SW480 (cell line): ENCODE measurements around the gene CDC14C.
"Not testable (repeated sequence)": the region's sequence is repeated elsewhere in the genome, so short reads cannot be mapped to it uniquely, and the experiment has no call there.

Source experiments
- DNase-seq: peaks from one replicate; pipeline ENCODE4 v3.0.0-alpha.2; 2016; ENCODE audit warnings: low spot score

Gene CDC14C

DNA sequence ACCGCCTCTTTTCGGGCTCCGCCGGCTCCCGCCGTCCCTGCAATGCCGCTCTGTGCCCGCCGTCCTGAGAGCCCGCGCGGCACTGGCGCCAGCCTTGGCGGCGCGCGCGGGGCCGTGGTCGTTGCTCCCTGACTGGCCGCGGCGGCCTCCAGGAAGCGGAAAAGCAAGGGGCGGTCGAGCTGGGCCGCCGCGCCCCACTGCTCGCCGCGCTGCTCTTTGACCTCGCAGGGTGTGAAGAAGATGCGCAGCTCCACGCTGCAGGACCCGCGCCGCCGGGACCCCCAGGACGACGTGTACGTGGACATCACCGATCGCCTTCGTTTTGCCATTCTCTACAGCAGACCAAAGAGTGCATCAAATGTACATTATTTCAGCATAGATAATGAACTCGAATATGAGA is at the start of gene CDC14C:
Gene CDC14C (plus strand): TSS at position 115 of the 400 bp plus-strand sequence. CDS start 126 bp downstream, at position 241.
- no peak for DNase-seq

DNA sequence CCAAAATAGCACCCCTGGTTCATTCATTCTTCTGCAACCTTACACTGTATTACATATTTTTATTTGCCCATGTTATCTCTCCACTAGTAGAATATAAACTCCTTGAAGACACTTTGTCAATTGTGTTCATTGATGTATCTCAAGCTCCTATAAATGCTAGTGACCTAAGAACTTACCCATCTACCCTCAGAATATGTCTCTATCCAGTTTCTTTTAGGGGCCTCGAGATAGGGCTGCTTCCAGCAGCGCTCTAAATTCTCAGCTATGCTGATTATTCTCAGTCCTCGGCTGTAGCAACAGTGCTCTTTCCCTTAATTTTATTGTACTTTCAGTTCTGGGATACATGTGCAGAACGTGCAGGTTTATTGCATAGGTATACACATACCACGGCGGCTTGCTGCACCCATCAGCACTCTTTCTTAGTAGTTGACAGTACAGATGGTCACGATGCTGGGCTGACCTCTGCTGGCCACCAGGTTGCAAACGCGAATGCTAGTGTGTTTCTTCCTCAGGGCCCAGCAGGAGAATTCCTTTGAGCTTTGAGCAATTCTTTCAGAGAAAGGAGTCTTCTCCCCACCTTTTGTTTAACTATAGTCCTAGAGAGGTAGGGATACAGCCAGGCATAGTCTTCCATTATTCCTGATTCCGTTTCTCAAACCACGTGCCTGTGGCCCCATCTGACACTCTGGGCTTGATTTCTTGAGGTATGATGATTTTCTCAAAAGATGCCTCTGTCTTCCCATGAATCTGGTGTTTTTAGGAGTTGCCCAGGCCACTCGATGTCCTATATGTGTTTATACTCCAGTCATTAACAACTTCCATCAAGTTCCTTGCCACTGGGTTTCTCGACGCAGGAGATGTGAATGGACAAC is 49.1 kb upstream of the CDC14C start:
- DNase-seq, result peak; percentile 77

DNA sequence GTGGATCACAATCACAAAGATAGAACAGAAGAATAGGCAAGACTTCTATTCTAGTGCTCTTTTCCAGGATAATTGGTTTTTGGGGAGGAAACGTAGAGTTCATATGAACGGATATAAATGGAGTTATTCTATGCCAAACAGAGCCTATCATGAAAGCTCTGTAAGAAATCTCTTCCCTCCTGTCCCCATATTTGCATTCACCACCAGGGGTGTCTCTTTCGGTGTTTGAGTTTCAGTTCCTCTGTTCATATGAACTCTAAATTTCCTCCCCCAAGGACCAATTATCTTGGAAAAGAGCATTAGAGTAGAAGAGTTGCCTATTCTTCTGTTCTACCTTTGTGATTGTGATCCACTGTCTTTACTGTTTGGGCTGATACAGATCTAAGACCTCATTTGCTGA is 48.3 kb upstream of the CDC14C start:
- DNase-seq, result no peak

DNA sequence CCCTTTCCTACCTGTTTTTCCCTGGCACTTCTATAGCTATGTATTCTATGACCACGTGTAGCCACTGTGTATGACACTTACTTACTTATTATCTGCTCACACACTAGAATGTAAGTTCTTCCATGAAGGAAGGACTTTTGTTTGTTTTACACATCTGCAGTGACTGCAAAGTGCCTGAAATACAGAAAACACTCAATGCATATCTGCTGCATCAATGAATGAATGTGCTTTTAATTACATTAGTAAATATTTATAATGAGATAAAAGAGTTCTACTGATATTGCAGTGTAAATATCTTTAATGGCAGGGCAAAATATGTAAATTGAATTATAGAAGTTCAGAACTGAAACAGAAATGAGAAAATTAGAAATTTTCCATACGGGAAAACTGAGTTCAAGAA is 43.5 kb upstream of the CDC14C start:
- no peak for DNase-seq

DNA sequence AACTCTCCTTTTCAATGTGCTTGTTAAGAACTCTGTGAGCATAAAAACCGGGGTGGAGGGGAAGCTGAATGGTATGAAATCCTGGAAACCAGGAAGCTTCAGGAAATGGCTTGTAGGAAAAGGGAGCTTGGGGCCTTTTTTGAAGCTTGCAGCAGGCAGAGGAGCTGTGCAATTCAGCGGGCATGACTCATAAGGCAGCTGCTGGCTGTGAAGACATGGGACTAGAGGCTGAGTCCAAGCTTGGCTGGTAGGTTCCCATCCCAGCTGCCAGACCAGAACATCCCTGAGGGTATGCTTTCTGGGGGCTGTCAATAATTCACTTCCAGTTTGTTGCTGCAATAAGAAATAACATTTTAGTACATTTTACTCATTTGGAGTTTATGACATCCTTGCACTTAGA is 36.8 kb upstream of the CDC14C start:
- DNase-seq, result no peak

DNA sequence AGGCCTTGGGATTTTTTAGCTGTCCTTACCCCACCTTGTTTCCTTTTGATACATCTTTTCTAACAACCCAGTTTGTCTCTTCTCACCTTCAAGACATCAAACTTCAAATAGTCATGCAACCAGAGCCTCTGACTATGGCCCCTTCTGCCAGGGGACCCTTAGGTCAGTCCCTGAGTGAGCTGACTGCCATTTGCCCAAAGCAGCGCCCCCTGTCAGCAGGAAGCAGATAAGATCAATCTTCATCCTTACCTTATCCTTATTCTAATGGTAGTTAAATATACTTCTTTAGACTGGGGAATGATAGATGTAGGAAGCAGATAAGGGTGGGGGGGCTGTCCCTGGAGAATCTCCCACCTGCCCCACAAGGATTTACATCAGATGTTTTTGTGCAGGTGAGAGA is 29.8 kb upstream of the CDC14C start:
- DNase-seq, result no peak

DNA sequence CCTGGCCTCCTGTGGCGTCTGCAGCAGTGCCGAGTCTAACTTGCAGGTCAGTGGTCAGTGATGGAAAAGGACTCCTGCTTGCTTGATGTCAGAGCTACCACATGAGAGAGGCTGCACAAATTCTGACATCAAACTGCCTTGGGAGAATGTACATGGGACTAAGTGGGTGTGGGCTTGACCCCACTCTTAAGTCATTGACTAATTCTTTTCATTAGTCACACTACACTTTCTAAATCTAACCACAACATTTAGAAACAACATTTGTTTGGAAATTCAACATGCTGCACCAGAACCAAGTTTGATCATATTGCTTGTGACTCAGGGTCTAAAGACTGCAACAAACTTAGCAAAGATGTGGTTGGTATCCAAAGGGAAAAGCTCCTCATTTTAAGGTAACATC is 24.4 kb upstream of the CDC14C start:
- no peak for DNase-seq

DNA sequence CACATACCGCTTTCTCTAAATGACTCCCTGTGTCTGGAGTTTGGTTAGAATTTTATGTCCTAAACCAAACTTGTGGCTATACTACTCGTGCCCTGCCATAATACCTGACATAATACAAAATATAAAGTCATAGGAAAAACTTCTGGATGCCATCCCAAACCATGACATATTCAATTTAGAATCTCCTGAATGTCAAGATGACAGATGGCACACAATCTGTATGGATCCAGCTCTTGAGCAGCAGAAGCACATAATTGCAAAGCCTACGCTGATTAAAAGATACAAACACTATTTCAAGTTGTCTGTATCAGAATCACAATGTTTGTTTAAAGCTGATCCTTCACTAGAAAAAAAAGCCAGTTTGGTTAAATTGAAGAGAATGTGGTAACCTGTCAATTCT is 22.4 kb upstream of the CDC14C start:
- no peak for DNase-seq

DNA sequence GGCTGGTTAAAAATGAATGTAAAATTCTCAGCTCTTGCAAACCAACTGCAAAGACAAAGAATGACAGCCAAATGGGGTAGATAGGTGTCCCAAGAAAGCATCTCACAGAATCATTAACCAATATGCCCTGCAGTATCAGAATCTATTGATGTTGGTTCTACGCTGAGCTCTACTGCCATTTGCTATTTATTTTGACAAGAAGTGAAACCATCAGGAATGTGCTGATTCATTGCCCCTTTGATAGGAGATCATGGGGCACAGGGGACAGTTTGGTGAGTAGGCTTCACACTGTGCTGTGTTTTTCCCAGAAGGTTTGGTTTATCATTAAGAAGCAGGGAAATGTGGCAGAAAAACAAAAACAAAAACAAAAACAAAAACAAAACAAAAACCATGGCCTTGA is 19.4 kb upstream of the CDC14C start:
- peak; percentile 25 for DNase-seq

DNA sequence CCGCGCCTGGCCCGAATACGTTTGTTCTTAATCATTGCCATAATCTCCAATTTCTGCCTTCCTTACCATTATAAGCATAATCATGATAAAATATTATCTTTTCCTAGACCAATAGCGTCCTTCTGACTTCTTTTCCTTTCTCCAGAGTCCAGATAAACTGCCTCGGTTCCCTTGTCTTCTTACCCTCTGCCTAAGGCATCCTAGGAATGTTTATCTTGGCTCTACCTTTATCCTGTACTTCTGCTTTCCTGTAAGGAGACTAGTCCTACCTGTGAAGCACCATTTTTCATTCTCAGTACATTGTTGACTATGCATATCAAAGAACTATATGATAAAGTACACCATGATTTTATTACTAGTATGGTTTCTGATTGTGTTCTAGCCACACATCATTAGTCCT is 18.7 kb upstream of the CDC14C start:
- DNase-seq, result not testable (repeated sequence)

DNA sequence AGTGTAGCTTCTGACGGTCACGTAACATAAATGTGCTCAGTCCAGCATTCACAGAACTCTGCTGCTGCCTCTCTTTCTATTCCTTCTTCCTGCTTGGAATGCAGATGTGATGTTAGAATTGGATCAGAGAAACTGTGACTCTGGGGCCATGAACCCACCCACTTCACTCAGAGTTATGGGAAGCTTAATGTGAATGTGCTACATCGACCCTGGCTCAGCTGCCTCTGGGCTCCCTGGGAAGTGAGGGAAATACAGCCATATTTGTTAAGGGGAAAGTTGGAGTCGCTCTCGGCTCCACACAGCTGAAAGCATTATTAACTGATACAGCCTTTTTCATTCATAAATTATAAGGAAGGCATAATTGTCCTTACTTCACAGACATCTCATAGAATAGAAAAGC is 14.5 kb upstream of the CDC14C start:
- not testable (repeated sequence) for DNase-seq

DNA sequence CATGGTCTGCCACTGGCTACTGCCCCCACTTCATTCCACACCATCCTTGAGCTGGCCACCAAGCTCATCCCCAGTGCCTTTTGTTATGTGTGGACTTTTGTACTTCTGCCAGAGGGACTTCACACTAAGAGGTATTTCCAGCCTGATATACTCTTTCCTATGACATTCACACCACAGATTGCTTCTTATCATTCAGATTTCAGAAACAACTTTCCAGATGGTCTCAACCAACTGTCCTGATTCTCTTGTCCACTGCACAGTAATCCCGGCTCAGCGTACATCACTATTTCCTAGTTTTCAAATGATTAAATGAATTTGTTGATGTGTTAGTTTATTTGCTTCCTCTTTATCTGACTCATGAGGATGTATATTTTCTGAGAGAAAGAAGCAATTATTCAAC is 7.1 kb downstream of the CDC14C start:
- no peak for DNase-seq

DNA sequence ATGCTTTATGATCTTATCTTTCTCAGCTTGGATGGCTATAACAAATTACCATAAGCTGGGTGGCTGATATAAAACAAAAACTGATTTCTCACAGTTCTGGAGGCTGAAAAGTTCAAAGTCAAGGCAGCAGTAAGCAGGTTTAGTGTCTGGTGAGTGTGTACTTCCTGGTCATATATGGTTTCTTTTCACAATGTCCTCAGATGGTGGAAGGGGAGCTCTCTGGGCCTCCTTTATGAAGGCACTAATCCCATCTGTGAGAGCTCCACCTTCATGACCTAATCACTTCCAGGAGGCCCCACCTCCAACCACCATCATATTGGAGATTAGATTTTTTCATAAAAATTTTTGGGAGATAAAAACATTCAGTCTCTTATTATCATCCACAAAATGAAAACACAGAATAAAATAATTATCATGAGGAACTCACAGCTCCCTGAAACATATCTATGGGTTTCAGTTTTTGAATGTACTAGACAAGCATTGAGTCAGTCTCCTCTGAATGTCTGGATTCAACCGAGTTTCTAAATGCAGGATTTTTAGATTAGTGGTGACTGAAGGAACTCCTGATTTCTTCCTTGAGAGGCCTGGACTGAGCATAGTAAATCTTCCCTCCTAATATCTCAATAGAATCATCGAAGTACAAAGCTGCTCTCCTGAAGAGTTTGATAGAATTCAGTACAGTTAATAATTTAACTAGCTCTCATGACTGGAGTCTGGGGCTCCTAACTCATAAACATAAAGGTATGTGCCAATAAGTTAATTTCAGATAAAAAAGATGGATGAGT is 8.0 kb downstream of the CDC14C start:
- DNase-seq, result no peak

DNA sequence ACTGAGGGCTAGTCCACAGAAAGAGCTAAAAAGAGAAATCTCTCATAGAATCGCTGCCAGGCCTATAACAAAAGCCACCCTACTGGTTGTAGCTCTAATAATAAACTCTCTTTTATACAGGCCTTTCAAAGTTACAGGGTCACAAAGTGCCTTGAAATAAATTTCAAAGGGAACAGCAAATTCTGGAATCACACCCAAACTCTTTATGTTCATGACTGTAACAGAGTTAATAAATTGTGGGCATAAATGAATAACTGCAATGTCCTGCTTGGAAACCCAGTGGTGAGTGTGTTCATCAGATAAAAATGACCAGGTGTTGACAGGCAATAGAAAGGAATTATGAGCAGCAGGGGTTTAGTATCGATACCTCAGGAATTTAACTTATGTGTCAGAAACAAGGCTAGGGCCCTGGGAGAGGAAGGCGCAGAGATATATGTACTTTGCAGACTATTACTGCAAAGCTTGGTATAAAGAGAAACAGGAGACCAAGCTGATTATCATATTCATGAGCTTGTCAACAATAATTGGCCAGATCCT is 9.3 kb downstream of the CDC14C start:
- DNase-seq, result no peak

DNA sequence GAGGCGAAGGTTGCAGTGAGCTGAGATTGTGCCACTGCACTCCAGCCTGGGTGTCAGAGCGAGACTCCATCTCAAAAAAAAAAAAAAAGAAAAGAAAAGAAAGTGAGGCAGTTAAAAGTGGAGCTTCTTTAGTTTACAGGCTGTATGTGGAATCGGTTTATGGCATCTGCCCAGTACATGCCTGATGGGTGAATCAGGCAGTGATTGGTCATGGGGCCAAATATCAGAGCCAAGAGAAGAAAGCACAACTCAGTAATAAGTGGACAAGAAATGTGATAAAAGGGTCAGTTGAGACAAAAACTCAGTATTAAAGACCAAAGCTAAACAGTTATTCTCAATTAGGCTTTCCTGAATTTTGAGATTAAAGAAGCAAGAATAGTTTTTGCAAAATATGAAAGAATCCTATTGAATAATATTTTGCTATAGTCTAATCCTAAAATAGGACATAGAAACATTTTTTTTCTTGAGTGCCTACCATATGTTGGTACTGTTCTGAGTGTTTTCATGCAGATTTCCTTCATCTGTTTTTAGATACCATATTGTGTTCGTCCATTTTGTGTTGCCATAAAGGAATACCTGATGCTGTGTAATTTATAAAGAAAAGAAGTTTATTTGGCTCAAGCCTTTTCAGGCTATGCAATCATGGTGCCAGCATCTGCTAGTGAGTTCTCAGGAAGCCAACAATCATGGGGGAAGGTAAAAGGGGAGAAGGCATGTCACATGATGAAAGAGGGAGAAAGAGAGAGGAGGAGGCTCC is 14.4 kb downstream of the CDC14C start:
- DNase-seq, result no peak

DNA sequence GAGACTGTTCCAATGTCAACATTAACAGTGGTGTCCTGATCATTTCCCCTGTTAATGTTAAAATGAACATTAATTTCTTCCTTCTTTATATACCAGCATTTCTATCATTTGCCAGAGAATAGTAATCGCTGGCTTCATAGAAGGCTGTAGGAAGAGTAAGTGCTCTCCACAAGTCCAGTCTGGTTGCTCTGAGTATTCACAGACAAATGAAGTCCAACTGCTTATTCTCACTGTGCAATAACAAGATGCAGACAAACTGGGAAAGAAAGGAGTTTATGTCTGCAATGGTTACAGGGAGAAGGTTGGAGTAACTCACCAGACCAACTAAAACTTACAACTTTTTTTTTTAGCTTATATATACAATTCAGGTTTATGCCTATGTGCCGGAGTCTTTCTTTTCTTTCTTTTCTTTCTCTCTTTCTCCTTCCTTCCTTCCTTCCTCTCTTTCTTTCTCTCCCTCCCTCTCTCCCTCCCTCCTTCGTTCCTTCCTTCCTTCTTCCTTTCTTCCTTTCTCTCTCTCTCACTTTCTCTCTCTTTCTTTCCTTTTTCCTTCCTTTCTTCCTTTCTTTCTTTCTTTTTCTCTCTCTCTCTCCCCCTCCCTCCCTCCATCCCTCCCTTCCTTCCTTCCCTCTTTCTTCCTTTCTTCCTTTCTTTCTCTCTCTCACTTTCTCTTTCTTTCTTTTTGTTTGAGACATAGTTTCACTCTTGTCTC is 19.1 kb downstream of the CDC14C start:
- DNase-seq, result no peak

DNA sequence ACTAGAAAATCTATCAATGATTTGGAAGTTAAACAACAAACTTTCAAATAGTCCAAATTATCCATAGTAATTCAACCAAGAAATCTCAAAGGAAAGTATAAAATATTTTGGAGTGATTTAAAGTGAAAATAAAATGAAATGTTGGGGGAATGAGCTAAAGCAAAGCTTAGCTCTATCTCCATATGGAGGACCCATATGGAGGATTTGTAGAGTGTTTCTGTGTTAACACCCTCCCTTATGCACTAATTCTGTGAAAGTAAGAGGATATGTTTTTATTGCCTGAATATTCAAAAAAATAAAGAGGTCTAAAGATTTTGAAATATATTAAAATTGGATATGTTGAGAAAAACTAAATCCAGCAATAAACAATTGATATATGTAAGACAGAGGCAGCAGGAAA is 31.6 kb downstream of the CDC14C start:
- DNase-seq, result no peak

DNA sequence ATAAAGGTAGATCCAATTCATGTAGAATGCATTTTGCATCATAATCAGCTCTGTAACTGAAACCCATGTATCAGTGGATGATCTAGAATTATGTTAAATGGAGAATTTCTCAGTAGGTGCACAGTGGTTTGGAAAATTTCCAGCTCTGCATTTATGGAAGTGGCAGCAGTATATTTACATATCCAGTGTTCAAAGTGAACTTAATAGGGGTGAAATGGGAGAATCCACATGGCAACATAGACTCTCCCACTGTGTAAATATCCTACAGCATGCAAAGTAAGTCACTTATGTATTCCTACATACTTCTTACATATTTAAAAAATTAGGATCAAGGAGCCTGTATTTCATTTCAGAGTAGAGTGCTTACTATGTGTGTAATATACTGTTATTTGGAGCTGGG is 35.3 kb downstream of the CDC14C start:
- DNase-seq, result no peak

DNA sequence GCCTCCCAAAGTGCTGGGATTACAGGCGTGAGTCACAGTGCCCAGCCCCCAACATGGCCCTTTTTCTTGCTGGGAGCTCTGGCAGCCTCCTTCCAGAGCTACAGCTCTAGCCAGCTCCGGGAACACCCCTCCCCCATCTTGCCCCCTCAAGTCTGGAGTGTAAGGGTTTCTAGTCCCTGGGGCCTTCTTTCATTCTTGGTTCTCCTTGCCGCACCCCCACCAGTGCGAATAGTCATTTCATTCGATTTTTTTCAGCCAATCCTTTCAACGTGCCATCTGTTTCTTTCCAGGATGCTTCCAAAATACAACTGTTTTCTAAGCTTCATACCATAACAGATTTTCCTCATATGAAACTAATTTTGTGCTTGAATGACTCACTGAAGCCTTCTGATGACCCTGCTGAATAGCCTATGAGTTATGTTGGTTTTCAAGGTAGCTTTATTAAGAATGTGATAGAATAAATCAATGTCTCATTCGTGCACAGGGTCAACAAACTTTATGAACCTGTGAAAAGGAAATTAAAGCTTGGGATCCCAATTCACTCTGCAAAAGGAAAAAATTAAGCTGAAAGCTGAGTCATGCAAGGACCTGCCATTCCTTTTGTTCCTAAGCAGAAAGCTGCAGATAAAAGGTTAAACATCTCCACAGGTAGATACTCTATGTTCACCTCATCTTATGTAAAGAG is 38.6 kb downstream of the CDC14C start:
- no peak for DNase-seq

DNA sequence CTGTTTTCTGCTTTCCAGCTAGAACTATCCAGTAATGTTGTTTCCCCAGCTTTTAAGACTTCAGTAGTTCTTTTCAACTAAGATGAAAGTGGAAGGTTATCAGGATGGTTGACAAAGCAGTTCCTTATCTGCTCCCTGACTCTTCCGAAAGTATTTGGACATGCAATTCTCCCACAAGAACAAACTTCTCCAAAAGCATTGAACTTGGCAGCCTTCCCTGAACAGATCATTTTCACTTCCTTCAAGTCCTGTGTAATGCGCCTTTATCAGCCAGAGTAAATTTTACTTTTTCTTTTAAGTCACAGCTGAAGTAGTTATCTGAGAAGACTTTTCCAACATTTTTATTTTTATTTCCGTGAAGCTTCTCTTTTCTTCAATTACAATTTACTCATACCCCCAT is 39.7 kb downstream of the CDC14C start:
- DNase-seq, result no peak

DNA sequence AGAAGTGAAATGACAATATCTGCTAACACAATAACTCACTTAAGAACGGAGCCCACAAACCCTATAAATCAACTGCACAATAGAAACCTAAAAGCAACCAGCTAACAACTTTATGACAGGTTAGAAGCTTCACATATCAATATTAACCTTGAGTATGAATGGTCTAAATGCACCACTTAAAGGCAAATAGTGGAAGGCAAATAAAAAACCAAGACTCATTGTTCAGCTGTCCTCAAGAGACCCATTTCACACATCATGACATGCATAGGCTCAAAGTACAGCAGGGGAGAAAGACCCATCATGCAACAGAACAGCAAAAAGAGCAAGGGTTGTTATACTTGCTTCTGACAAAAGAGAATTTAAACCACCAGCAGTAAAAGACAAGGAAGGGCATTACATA is 46.8 kb downstream of the CDC14C start:
- no peak for DNase-seq
